ENCODE measurements around the gene SARDH. TPM values are rescaled to one million over a fixed set of nuclear protein-coding genes. Genes with fewer than 3 reads are reported as not detected.

Gene SARDH
- total and polyA plus RNA-seq, 2 donors (not counting 3 experiments of a cell fraction or from before 2014, with no cell fraction given) = 0.19 to 0.44 TPM

GRCh38 chr9:133693703-133694529, 44.2 kb downstream of the SARDH start:
- Histone ChIP-seq H3K27me3 (ENCODE audit: control insufficient read depth in 2 of 2, insufficient read depth in 2 of 2, low read length in 2 of 2) (peaks cover 0 to 12% of the 10 kb centered on the region in 2 experiments), H3K4me3 (replicated peaks in 1 of 3; ENCODE audit: insufficient read depth in 1 of 3, low read depth in 1 of 3, low read length in 3 of 3) (no peak overlapping the region), H3K27ac (ENCODE audit: insufficient read depth, low read depth, low read length) (no peak overlapping the region), H3K4me1 (ENCODE audit: control insufficient read depth, extremely low read depth, insufficient read depth, low read length) (no peaks in the 10 kb centered on the region), H2AFZ (ENCODE audit: low read depth, low read length) (no peak overlapping the region), H3K9me1 (replicated peaks; ENCODE audit: control insufficient read depth, extremely low read depth, insufficient read depth, low read length) (no peaks in the 10 kb centered on the region), H3K9ac (replicated peaks; ENCODE audit: extremely low read depth, insufficient read depth, low read length) (no peak overlapping the region), H4K20me1 (replicated peaks; ENCODE audit: control insufficient read depth, extremely low read depth, insufficient read depth, low read length) (no peaks in the 10 kb centered on the region), H3K4me2 (ENCODE audit: insufficient read depth, low read length) (no peak overlapping the region), H3K36me3 (ENCODE audit: control insufficient read depth in 2 of 2, extremely low read depth in 1 of 2, insufficient read depth in 2 of 2, low read length in 2 of 2) (no peaks in the 10 kb centered on the region), H3K9me3 (replicated peaks; ENCODE audit: control insufficient read depth, insufficient read depth, low read length) (no peaks in the 10 kb centered on the region), H3K79me2 (ENCODE audit: control insufficient read depth, insufficient read depth, low read length) (no peaks in the 10 kb centered on the region)
- dilution Hi-C loops (cut with MboI; ENCODE audit: extremely low pct_ligation_motif_present, low sequenced_read_pairs) (no loop called here), intact Hi-C loops (cut with micrococcal nuclease) (no loop called here)
- FAIRE-seq = no peak
- ChIA-PET POLR2A (no interaction called here), CTCF (no interaction called here)
- no peak for DNase-seq (ENCODE audit: low read depth, low spot score)
- BruUV-seq (replicated peaks) = no TSS peak
- TF ChIP-seq GATA2 (IDR thresholded peaks at IDR 0.05; ENCODE audit: insufficient read depth, insufficient read length, low read depth, low read length) = no peak
- no peak for TF ChIP-seq MYC (IDR thresholded peaks at IDR 0.05; ENCODE audit: low read depth, low read length)
- TF ChIP-seq POLR2A (IDR thresholded peaks at IDR 0.05; ENCODE audit: low read depth, low read length) = no peak
- no peak for TF ChIP-seq FOS (IDR thresholded peaks at IDR 0.05; ENCODE audit: borderline replicate concordance, insufficient read depth, low read length)
- TF ChIP-seq EZH2 (IDR thresholded peaks at IDR 0.05; ENCODE audit: borderline replicate concordance, low read depth, low read length, severe bottlenecking) = no peak
- TF ChIP-seq, protein P1, sequence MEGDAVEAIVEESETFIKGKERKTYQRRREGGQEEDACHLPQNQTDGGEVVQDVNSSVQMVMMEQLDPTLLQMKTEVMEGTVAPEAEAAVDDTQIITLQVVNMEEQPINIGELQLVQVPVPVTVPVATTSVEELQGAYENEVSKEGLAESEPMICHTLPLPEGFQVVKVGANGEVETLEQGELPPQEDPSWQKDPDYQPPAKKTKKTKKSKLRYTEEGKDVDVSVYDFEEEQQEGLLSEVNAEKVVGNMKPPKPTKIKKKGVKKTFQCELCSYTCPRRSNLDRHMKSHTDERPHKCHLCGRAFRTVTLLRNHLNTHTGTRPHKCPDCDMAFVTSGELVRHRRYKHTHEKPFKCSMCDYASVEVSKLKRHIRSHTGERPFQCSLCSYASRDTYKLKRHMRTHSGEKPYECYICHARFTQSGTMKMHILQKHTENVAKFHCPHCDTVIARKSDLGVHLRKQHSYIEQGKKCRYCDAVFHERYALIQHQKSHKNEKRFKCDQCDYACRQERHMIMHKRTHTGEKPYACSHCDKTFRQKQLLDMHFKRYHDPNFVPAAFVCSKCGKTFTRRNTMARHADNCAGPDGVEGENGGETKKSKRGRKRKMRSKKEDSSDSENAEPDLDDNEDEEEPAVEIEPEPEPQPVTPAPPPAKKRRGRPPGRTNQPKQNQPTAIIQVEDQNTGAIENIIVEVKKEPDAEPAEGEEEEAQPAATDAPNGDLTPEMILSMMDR (IDR thresholded peaks at IDR 0.05; ENCODE audit: extremely low read depth in 1 of 2, insufficient read depth in 1 of 2, low read depth in 1 of 2, low read length in 2 of 2) = no peak
- no peak for TF ChIP-seq JUN (IDR thresholded peaks at IDR 0.05; ENCODE audit: borderline replicate concordance, insufficient read depth, insufficient read length, low read depth)
- TF ChIP-seq, protein P2, sequence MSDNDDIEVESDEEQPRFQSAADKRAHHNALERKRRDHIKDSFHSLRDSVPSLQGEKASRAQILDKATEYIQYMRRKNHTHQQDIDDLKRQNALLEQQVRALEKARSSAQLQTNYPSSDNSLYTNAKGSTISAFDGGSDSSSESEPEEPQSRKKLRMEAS (IDR thresholded peaks at IDR 0.05; ENCODE audit: insufficient read depth, insufficient read length) = no peak
- no peak for TF ChIP-seq POLR2AphosphoS5 (IDR thresholded peaks at IDR 0.05; ENCODE audit: insufficient read depth, low read depth, low read length)
